NAMALWA (cell line): Measurements from ENCODE around the gene ALOX12B.
"Not testable (repeated sequence)": the region's sequence is repeated elsewhere in the genome, so short reads cannot be mapped to it uniquely, and the experiment has no call there.

ENCODE experiments used
- DNase-seq: peaks from one replicate; pipeline ENCODE4 v3.0.0-alpha.2; 2015; ENCODE audit warnings: low spot score

ALOX12B gene

GRCh38 chr17:8118769-8119580 lies 31.5 kb upstream of the ALOX12B start:
- DNase-seq, result peak; percentile 84

DNA sequence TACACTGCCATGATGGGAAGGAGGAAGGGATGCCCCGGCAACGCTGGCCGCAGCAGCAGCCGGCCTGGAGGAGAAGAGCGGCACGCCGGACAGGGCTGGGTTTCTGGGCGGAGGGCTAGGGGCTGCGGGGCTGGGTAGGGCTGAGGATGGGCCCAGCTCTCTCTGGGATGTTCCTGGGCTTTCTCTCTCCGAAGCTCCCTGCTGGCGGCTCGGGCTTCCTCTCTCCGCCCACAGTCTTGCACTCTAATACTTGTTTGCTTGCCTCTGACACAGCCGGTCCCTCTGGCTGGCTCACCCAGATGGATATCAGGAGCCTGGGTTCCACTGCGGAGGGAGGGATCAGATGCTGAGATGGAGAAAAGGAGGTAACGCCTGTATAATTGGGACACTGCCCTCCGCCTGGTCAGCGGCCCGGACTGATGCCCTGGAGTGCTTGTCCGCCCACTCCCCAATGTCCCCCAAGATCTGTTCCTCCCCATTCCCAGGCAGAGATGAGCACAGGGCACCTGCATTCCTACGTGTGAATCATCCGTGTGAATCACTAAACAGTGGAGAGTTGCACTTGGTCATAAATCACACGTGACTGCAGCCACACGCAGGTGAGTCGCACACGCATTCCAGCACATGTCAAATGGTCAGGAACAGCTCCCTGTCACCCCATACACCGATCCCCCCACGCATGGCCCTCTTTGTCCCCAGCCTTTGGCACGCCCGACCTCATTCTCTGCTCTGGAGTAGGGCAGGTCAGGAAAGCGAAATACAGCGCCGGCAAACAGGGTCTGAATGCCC lies 30.7 kb upstream of the ALOX12B start, which contains the start of gene ALOXE3:
Gene ALOXE3 (minus strand): TSS at position 535 of the 789 bp plus-strand sequence. CDS start 524 bp downstream, at position 11.
- DNase-seq, result no peak

DNA sequence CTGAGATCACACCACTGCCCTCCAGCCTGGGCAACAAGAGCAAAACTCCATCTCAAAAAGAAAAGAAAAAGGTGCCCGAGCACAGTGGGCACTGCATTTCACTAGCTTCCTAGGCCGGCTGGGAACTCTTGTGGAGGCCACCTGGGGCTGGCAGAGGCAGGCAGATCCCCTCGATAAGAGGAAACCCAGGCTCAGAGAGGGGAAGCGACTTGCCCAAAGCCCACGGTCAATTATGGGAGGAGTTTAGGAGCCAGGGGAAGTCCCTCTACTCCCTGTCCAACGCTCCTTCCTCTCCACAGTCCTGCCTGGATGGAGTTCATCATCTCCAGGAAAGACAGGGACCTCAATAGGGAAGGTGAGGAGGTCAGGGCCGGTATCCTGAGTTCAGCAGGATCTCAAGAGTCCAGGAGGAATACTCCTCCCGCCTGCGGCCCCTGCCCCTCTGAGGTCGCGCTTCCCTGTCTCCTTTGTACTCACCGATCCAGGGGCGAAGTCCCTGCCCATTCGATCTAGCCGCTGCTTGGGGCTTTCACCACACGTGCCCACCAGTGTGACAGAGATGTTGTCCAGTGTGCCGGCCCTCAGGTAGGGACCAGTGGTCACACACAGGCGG lies 30.0 kb upstream of the ALOX12B start:
- DNase-seq, result no peak

DNA sequence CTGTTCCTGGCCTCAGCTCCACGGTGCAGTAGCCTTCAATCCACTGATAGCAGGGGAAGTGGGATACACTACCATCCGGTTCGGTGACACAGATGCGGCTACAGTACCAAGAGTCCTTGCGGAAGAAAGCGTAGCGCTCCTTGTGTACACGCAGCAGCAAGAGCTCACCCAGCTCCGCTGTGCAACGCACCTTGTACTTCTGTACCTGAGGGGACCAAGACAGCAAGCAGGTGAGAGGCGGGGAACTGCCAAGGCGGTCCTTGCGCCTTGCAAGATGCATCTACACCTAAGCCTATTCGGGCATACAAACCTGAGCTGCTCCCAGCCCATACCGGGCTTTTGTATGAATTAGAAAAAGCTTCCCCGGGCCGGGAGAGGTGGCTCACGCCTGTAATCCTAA lies 29.3 kb upstream of the ALOX12B start:
- no peak for DNase-seq

- DNase-seq, result no peak
Measured at GRCh38 chr17:8110907-8111306, 23.4 kb upstream of the ALOX12B start.

DNA sequence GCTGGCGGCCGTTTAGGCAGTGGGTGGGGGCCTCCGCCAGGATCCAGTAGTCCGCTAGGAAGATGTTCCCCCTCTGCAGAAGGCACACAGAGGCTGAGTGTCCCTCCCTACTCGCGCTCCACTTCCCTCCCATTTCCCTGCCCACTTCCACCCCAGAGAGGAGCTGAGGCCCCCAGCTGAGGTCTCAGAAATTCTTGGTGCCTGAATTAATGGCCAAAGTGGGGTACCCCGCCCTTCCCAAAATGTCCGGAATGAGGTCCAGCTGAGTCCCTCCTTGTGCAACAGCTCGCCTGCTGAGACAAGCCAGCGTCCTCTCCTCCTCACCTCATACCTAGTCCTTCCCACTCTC lies 22.9 kb upstream of the ALOX12B start:
- no peak for DNase-seq

GRCh38 chr17:8109661-8110455 lies 22.3 kb upstream of the ALOX12B start:
- DNase-seq, result peak; percentile 57

- DNase-seq, result no peak
Measured at GRCh38 chr17:8108972-8109660, 21.6 kb upstream of the ALOX12B start.

DNA sequence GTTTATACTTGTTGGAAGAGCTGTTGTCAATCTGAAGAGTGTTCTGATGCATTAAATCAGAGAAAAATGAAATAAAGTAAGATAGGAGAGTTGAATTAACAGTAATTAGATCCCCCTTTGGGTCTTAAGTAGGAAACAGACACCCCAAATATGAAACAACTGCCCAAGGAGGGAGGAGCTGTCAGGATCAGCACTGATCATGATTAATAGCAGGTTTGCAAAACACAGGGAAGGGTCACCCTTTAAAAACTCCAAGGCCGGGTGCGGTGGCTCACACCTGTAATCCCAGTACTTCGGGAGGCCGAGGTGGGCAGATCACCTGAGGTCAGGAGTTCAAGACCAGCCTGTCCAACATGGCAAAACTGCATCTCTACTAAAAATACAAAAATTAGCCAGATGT lies 19.5 kb upstream of the ALOX12B start:
- DNase-seq, result not testable (repeated sequence)

DNA sequence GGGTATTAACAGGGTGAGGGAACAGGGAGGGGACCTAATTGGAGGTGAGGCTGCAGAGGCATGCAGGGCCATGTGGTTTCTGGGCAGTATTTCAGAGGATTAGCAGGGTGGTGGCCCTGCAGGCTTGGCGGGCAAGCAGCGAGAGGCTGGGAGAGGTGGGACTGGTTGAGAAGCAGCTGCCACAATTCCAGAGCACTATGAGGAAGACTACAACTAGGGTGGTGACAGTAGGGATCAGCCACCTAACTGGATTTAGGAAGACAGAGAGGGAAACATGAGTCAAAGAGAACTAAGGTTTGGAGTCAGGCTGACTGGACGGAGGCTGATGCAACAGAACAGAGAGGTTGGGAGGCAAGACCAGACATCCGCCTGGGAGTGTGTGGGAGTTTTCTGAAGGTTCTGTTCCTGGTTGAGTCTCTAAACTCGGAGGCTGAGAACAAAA lies 18.5 kb upstream of the ALOX12B start:
- DNase-seq, result no peak

DNA sequence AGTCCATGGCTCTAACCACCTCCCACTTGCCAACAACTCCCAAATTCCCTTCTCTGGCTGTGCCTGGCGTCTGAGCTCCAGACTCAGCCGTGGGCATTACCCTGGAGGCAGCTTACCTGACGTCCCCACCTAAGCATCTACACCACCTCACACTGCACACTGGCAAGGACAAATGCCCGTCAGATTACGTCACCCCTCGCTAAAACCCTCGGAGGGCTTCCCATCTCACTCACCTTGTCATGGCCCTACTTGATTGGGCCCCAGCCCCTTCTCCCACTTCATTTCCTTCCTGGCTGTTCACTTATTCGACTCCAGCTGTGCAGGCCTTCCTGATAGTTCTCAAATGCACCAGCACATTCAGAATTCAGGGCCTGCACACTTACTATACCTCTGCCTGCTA lies 17.4 kb upstream of the ALOX12B start:
- no peak for DNase-seq

- DNase-seq, result no peak
Measured at GRCh38 chr17:8103549-8103948, 16.0 kb upstream of the ALOX12B start.

GRCh38 chr17:8101721-8102120 lies 14.2 kb upstream of the ALOX12B start:
- no peak for DNase-seq

DNA sequence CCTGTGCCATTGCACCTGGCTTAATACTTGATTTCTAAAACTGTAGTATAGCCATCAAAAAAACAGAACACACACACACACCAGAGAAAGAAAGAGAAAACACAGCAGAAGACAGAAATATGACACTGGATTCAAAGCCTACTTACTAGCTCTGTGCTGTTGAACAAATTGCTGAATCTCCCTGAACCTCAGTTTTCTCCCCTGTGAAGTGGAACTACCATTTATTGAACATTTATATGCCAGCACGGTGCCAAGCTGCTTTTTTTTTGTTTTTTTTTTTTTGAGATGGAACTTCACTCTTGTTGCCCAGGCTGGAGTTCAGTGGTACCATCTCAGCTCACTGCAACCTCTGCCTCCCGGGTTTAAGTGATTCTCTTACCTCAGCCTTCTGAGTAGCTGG lies 13.2 kb upstream of the ALOX12B start:
- no peak for DNase-seq

DNA sequence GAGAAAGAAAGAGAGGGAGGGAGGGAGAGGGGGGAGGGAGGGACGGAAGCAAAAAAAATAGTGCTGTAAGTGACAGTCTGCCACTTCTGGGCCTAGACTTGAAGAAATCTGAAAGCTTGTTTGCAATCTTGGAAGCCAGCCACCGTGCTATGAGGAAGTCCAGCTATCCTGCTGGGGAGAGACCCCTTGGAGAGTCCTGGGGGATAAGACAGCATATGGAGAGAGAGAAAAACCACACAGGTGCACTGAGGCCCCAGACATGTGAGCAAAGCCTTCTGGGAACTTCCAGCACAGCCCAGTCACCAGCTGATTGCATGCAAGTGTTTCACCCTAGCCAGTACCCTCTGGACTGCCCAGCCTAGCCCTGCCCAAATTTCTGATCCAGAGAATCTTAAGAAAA lies 12.6 kb upstream of the ALOX12B start:
- no peak for DNase-seq

- DNase-seq, result no peak
Measured at GRCh38 chr17:8096541-8096940, 9.0 kb upstream of the ALOX12B start.

- DNase-seq, result no peak
Measured at GRCh38 chr17:8095361-8095760, 7.8 kb upstream of the ALOX12B start.

GRCh38 chr17:8091033-8091687 lies 3.6 kb upstream of the ALOX12B start:
- DNase-seq, result peak; percentile 89

GRCh38 chr17:8089728-8090127 lies 2.2 kb upstream of the ALOX12B start:
- no peak for DNase-seq

- DNase-seq, result no peak
Measured at GRCh38 chr17:8087952-8088230, 375 bp upstream of the ALOX12B start.

DNA sequence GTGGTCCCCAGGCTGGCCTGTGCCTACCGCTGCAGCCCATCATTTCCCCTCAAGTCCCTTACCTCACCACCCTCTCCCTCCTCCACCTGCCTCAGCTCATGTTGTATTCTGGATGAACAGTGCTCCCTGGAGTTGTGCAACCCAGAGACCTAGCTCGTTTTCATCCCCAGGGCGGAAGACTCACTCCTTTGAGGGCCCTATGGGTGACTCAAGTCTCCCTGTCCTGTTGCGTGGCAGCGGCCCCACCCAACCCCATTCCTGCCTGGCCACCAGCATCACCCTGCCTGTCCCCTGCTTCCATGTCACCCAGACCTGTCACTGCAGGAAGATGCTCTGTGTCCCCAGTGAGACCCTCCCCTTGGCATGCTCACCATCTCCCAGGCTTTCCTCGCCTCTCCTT lies 3.3 kb downstream of the ALOX12B start:
- DNase-seq, result no peak
